Spleen (tissue), 7 donors: ENCODE results near the gene CALM3.

Experiments used
- CTCF ChIP-seq, 11 experiments: fragments of 200-600 bp in 7 of 11; fragments of 450-650 bp in 4 of 11; sonication (generic) in 4 of 11; IDR thresholded peaks in 8 of 11; conservative IDR thresholded peaks in 3 of 11; 1 replicate in 7 of 11; 2 replicates in 4 of 11; pipeline versions ENCODE4 v1.4.0 to v1.8.0; 2016 to 2021; ENCODE audit warnings: antibody characterized with exemption in 11 of 11, inconsistent platforms in 4 of 11, mild to moderate bottlenecking in 1 of 11
- POLR2AphosphoS5 ChIP-seq, 3 donors: sonication (generic); formaldehyde crosslinking; IDR thresholded peaks; one replicate each; pipeline ENCODE4 v1.5.1; 2017; ENCODE audit warnings: antibody characterized with exemption in 3 of 3
- donor health status: DM: no; HTN: no; CAD: no; lungs with moderate emphysema.
- donor health status: DM: no; HTN: no; CAD: no.
- donor health status: DM: no; HTN: no; CAD: no.

- no peak for TF ChIP-seq CTCF (IDR thresholded peaks at IDR 0.05 in 8 of 11, conservative IDR thresholded peaks at IDR 0.05 in 3 of 11)
- TF ChIP-seq POLR2AphosphoS5 (IDR thresholded peaks at IDR 0.05), result no peak
These were observed 55.4 kb downstream of the CALM3 start for GRCh38 chr19:46656541-46656940.
